T1000 (cell line): ENCODE data around the gene BTBD16.

Experiments
- DNase-seq: peaks from one replicate; lab custom pipeline; 2025; ENCODE audit warnings: mixed read lengths; lab: John Stamatoyannopoulos, UW

The BTBD16 gene

DNA sequence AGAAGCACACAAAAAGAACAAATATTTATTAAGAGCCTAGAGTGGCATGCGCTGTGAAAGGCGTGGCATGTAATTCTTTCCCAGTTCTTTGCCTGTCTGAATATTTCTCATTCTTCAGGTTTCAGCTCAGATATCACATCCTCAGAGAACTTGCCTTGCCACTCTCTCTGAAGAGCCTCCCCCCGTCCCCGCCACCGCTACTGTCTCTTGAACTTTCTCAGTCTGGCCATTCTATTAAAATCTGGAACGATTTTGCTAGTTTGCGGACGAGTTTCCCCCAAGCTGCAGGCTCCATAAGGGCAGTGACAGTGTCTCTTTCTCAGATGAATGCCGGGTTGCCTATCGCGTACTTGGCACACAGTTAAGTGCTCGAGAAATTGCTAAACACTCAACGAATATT lies 102.6 kb downstream of the BTBD16 start:
- DNase-seq, result no peak

DNA sequence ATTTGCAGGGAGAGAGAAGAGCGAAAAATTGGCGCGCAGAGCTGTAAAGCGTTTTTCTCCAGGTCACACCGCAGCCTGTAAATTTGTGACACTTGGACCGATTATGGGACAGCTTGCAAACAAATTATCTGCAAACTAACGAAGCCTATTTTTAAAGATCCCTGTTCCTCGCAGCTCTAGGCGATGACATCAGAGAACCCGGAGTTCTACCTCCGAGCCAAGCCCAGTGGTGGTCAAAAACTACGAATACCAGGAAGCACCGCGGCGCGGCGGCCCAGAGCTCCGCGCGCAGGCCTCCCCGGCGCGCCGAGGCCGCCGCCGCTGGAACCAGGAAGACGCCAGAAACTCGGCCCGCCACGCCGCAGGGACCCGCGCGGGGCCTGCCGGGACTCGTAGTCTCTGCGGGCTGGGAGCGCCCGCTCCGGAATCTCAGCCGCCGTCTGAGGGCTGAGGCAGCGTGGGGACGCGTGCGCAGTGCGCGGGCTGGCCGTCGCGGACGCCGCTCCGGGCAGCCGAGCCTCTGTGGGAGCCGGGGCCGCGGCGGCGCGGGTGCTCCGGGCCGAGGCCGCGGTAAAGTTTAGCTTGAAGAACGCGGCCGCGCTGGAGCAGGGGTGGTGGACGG lies 103.3 kb downstream of the BTBD16 start, which contains the start of gene PLEKHA1:
Gene PLEKHA1, plus strand, starts transcription at position 472 of the 622 bp plus-strand sequence. CDS start 18,493 bp downstream, outside the sequence.
- DNase-seq, result peak; percentile 96

DNA sequence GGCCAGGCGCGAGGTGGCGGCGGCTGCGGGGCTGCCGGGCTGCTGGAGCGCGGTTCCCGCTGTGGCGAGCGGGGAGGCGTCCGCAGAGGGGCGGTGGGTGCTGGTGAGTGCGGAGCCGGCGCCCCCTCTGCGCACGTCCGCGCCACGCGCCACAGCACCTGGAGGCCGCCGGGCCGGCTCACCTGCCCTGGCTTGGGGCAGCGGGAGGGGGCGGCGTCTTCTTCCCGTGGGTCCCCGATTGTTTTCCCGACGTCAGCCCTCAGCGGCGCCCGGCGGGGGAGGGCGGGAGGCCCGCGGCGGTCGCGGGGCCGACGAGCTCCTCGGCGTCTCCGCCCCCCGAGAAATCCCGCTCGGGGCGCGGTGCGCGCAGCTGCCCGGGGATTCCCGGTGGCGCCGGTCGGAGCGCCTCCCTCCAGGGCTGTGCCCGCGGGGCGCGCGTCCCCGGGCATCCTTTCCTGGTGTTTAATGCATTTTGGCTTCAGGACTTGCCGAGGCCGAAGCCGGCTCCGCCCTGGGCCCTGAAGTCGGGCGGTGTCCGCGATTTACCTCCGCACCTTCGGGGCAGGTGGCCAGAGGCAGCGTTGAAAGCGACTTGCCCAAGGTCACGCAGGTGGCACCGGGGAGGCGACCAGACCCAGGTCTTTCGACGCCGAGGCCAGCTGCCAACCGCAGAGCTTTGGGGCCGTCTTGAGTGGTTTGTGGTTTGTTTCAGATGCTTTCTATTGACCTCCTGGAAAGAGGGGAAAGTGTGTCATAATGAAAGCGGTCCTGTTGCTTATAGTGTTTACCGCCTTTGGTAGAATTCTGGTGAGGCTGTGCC lies 104.0 kb downstream of the BTBD16 start:
- peak; percentile 48 for DNase-seq

DNA sequence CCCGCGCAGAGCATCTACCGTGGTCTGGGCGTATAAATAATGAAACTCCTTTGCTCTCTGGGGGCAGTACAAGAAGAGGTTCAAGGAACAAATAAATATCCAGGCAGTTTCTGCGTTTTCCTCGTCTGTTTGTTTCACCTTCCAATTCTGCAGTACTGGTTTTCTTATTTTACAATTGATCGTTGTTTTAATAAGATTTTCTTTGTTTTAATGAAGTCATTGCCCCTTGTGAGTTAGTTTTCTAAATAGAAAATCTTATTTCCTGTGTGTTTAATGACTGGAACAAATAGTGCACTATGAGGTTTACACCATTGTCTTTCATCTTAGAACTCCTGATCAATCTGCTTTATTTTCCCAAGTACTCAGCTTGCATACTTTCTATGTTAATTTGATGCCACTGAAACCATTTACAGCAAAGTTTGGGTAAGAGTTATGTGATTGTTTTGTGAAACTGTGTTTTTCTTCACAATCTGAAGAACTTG lies 104.6 kb downstream of the BTBD16 start:
- no peak for DNase-seq

DNA sequence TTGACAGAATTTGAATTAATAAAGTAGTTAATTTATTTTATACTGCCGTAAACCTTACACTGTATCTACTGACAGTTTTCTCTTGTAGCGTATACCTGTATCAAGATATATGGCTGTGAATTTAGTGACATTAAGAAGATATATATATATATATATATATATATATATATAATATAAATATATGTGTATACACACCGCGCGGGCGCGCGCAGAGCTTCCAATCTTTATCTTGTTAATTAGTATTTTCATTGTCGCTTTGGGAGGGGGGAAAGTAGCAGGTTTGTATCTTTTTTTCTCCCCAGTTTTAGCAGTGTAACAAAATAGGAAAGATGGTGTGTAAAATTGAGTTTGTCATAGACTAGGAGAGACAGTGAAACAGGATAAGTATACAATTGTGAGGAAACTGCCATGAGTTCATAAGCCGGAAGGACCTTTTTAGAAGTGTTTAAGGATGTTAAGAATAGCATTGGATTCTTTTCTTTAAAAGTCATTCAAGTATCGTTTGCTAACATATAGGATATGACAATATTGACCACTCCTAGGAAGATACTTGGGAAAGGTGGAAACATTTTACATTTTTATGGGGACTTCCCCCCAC lies 105.4 kb downstream of the BTBD16 start:
- no peak for DNase-seq

DNA sequence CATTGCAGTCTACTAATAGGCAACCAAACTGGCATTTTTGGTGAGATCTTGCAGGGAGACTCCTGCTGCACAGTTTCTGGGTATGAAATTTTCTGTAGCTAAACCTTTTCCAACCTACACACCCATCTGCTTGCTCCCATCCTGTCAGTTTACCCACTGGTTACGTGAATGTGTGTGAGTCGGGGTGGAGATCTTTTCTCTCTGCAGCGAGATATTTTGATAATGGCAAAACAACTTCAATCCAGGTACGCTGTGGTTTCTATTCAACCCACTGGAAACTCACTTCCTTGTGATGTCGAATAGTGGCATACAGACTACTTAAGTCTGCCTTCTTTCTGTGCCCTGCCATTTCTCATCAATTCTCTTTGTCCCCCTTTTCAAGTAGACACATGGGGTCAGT lies 107.9 kb downstream of the BTBD16 start:
- DNase-seq, result no peak

DNA sequence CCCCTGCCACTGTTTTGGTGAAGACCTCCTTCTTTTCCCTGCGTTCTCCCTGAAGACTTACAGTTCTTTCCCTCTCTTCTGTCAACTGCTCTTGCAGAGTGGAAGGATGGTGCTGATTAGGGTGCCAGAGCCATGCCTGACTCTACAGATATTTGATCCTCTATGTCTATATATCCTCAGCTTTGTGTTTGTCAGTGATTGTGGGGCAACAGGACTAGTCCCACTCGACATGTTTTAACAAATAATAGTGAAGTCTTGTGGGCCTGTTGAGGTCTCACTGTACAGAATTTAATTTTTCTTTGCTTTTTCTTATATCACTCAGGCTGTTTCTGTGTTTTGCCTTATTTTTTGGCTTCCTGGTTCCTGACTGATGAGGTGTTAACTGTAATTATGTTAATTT lies 108.4 kb downstream of the BTBD16 start:
- no peak for DNase-seq

DNA sequence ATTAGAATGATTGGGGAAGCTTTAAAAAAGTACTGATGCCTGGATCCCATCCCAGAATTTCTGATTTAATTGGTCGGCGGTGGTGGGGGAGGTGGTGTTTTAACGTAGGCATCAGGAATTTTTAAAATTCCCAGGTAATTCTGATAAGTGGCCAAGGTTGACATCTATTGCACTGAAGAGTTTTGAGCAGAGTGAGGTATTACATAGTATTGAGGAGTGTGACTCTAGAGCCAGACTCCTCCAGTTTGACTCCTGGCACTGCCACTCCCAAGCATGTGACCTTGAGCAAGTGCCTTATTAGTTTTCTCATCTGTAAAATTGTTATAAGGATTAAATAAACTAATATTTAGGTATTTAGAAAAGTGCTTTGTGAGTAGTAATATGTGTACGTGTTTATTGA lies 109.6 kb downstream of the BTBD16 start:
- no peak for DNase-seq

DNA sequence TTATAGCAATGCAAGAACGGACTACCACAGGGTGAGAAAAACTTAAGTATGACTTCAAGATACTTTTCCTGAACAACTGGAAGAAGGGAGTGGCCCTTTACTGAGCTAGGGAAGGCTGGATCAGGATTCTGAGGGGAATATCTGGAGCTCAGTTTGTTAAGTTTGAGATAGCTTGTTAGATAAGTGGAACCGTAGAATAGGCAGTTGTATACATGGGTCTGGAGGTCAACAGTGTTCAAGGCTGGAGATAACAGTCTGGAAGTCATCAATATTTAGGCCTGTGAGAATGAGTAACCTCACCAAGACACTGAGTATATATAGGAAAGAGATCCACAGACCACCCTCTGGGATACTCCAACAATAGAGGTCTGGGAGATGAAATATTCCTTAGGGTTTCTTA lies 110.6 kb downstream of the BTBD16 start:
- no peak for DNase-seq

DNA sequence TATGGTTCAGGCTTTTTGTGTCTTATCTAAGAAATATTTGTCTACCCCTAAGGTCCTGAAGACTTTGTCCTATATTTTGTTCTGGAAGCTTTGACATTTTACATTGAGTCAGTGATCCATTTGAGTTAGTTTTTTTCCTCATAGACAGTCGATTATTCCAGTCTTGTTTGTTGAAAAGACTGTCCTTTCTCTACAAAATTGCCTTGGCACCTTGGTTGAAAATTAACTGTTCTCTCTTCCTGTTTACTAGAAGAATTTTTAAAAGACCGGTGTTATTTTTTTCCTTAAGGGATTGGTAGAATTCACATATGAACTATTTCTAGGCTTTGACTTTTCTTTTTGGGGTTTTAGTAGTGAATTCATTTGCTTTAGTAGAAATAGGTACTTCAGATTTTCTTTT lies 115.4 kb downstream of the BTBD16 start:
- DNase-seq, result no peak

DNA sequence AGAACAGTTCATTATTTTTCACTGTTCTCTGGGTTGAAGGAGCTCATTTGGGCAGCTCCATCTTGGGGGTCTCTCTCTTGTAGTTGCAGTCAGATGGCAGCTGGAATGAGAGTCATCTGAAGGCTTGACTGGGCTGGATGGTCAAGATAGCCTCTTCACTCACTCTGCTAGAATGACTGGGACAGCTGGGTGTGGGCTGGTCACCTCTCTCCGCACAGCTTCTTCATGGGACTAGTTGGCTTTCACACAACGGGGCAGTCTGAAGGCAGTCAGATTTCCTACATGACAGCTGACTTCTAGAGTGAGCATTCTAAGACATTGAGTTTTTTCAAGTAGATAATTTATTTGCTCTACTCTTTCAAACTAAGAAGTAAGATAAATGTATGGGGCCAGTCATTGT lies 116.5 kb downstream of the BTBD16 start:
- DNase-seq, result no peak
